GM18907 (cell line): ENCODE measurements around the gene CDC20B.
"Not testable (repeated sequence)": the region's sequence is repeated elsewhere in the genome, so short reads cannot be mapped to it uniquely, and the experiment has no call there.

Experiments used
- ATAC-seq: cut with Tn5 transposase; IDR thresholded peaks from one replicate; pipeline ENCODE4 v1.9.1; 2021; ENCODE audit warnings: mild to moderate bottlenecking, moderate library complexity; ENCODE audit not compliant: unreplicated experiment

CDC20B gene

DNA sequence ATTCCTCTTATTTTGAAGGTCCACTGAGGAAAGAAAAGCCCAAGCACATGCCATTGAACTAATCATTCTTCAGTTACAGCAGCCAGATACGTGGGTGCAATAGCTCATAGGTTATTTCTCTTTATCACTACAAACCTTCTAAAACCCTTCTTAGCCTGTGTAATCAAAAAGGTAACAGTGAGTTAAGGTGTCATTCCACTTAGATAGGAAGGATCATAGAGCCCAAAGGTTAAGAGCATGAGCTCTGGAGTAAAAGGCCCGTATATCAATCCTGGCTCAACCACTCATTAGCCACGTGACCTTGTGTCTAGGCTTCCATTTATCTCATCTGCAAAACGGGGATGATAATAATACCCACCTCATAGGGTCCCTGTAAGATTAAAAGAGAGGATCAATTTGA lies 10.3 kb downstream of the CDC20B start:
- no peak for ATAC-seq

GRCh38 chr5:55160493-55161209 lies 12.3 kb downstream of the CDC20B start:
- no peak for ATAC-seq

- no peak for ATAC-seq
Measured at GRCh38 chr5:55159763-55160492, 13.0 kb downstream of the CDC20B start, which contains the start of gene GPX8. GPX8 (plus strand) TSS chr5:55160171; CDS start chr5:55160193, 22 bp downstream.

DNA sequence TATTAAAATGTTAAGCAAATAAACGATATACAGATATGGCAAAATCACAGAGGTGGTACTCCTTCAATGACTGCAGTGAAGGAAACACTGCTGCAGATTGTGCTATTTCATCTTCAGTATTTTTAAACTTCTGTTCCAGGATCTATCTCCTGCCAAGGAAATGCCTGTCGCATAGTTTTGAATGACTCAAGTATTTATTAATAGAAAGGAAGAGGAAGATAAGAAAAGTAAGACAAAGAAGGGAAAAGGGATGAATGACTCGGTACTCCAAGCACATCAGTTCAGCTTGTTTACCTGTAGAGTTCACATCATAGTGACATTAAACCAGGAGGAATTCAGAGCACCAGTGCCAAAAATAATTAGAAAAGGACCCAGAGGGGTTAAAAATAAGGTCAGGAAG lies 18.1 kb downstream of the CDC20B start:
- ATAC-seq, result no peak

DNA sequence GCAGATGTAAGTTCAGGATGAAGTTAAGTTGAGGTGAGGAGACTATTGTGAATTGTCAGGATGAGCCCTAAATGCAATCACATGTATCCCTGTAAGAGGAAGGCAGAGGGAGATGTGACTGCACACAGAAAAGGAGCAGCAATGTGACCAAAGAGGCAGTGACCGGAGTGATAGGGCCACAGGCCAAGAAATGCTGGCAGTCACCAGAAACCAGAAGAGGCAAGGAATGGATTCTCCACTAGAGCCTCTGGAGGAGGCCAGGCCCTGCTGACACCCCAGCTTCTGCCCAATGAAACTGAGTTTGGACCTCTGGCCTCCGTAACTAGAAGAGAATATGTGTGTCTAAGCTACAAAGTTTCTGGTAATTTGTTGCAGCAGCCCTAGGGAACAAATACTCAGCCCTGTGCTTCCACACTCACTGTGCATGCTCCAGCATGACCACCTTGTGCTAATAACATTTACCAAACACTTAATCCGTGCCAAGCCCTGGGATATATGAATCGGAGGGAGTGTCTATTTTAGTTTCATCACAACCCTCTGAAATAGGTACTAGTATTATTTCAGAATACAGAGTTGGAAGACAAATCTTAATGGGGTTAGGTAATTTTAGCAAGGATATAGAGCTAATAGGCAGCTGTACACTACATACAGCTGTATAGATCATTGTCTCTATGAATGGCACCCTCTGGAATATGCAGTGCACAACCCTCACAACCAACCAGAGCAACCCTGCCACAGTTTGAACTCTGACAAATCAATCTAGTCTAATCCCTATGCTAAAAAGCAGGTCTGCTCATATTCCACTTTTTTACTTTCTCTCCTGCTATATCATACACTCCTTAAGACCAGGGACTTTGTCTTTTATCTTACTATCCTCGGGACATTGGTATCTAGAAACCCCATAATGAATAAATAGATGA lies 20.8 kb downstream of the CDC20B start:
- no peak for ATAC-seq

- ATAC-seq, result no peak
Measured at GRCh38 chr5:55149308-55149795, 23.6 kb downstream of the CDC20B start.

- peak; percentile 88 for ATAC-seq
Measured at GRCh38 chr5:55146543-55147151, 26.3 kb downstream of the CDC20B start.

- ATAC-seq, result no peak
Measured at GRCh38 chr5:55146080-55146479, 26.9 kb downstream of the CDC20B start.

DNA sequence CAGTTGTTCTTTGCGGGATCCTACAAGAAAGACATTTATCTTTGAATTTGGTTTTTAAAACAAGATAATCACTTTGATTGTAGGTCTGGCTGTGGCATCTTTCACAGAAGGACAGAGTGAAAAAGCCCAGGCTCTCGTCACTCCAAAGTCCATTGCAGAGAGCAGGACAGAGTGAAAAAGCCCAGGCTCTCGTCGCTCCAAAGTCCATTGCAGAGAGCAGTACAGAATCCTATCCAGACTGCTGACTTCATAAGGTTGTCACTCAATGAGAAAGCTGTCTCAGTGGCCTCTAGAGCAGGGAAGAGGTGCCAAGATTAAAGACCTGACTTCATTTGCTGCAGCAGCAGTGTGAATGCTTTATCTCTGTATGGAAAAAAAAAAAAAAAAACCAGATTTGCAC lies 29.4 kb downstream of the CDC20B start:
- no peak for ATAC-seq

DNA sequence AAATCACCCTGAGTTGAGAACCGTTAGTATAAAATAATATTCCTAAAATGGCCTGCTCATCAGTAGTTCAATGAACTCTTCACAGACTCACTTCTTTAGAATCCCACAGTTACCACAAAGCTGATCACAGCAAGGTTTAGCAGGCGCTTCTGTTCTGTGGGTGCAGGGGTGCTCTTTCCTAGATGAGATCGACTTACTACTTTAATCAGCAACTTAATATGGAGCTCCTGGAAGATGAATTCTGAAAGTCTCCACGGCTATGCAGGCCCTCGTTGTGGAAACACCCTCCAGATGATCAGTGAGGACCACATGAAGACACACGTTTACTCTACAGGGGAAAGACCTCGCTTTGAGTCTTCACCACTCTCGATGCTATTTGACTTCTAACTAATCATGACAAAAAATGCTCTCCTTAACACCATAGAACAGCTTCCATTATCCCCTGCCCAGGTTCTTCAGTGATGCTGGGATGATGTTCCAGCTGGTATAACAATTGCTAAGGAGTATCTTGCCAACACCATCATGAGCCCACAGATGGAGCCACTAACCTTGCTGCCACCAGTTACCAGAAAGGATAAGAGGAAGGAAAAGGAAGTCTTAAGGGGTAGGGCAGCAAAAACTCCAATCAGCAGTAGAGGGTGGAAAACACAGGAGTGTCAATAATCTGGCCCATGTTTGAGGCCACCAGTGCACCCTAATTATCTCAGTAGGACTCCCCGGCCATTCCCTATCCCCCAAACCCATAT lies 30.9 kb downstream of the CDC20B start:
- no peak for ATAC-seq

DNA sequence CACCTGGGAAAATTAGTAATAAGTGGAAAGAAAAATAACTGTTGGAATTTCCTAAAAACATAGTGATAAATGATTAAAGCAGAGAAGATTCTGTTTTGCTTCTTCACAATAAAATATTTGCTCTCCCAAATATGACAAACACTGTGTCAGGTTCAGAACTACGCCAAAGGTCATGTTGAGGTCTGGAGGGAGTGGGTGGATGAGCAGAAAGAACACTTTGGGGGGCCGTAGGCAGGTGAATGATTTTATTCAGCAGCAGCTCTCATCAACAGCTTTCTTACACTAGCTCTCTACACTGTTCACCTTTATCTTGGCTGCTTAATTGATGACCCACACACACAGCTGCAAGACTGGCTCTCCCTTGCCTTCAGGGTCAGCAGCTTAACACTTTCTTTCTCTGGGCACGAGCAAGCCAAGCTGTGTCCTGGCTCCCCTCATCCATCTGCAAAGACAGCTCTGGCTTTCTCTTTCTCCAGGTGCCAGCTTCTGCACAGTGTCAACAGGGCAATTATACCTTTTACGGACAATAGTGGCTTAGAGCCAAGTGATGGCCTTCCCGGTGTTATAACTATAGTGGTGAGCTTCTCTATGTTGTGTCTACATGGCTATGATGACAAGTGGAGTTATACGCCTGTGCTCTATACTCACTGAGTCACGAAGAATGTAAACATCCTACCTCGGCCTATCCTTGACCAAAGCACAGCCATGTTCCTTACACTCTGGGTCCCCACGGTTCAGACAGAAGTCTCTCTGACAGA lies 31.9 kb downstream of the CDC20B start:
- ATAC-seq, result no peak

GRCh38 chr5:55136521-55136920 lies 36.5 kb downstream of the CDC20B start:
- no peak for ATAC-seq

GRCh38 chr5:55134053-55134722 lies 38.8 kb downstream of the CDC20B start:
- no peak for ATAC-seq

DNA sequence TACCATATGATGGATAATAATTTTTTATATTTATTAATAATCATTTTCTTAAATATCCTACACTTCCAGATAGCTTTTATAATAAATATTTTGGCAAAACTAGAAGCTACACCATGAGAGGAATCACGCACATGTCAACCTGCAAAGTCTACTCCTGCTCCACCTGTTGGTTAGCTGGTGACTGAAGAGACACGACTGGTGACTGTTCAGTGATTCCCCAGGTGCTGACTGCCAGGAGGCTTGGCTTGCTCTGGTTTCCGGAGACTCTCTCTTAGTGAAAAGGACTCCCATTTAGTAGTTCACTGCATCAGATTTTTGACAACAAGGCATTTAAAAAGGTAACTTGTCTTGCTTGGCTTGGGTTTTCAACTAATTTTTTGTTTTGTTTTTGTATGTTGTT lies 49.6 kb downstream of the CDC20B start:
- ATAC-seq, result no peak

DNA sequence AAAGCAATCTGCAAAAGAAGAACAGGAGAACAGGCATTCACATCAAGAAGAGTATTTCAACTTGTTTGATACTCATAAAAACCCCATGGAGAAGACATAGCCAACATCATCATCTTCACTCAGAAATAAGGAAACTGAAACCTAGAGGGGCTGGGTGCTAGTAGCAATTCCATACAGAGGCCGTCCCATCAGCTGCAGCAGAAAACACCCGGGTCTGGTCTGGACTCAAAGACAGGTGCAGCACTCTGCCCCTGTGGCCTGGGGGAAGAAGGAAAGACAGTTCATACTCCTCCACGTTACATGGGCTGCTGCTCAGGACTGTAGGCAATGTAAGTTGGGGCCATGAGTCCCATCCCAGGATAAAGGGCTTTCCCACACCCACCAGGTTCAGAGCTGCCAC lies 58.9 kb downstream of the CDC20B start:
- no peak for ATAC-seq

DNA sequence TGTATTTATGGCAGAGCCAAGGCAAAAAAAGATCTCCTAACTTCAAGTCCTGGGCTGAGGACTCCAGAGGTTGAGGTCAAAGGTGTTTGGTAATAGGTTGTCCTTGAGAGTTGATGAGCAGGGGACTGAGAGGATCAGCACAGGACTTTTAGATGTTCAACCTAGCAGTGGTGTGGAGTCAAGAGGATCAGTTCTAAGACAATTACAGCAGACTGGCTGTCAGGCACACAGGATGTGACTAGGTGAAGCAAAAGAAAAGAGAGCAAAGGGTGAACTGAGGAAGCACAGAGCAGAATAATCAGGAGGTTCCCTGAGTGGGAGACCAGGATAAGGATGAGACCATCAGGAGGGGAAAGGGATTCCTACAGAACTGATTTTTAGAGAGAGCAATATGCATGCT lies 59.6 kb downstream of the CDC20B start:
- no peak for ATAC-seq

DNA sequence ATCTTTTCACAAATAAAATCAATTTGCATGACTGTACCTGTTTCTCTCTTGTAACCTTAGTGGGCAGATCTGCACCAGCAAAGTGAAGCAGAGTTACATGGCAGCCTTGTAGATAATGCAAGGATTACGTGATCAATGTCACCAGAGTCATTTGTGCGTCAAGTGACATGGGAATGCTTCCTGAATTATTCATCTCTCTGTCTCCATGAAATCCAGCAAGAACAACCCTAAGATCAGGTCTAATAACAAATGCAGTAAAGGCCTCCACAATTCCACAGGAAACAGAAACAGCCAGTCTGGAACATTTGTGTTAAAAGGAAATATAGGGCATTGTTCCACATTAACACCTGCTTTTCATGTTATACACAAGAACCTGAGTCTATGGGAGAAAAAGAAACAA lies 62.8 kb downstream of the CDC20B start:
- no peak for ATAC-seq

DNA sequence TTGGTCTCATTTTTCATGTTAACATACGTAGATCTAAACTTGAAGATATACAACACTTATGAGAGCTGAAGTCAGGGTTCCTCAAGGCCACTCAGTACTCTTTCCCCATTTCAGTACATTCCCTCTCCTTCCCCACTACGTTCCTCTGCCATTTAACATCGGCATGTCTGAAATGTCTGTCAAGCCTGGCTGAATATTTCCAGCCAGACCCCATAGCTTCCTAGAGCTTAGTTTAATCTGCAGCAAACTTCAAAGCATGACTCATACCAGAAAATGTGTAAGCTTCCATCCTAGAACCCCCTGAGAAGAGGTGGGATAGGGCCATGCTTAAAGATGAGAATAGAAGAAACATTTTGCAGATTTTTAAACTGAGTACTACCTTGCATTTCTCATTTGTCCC lies 64.3 kb downstream of the CDC20B start:
- ATAC-seq, result no peak

- ATAC-seq, result not testable (repeated sequence)
Measured at GRCh38 chr5:55105976-55106375, 67.0 kb downstream of the CDC20B start.
